Measurements from ENCODE around the gene WDR86.

Gene WDR86

DNA sequence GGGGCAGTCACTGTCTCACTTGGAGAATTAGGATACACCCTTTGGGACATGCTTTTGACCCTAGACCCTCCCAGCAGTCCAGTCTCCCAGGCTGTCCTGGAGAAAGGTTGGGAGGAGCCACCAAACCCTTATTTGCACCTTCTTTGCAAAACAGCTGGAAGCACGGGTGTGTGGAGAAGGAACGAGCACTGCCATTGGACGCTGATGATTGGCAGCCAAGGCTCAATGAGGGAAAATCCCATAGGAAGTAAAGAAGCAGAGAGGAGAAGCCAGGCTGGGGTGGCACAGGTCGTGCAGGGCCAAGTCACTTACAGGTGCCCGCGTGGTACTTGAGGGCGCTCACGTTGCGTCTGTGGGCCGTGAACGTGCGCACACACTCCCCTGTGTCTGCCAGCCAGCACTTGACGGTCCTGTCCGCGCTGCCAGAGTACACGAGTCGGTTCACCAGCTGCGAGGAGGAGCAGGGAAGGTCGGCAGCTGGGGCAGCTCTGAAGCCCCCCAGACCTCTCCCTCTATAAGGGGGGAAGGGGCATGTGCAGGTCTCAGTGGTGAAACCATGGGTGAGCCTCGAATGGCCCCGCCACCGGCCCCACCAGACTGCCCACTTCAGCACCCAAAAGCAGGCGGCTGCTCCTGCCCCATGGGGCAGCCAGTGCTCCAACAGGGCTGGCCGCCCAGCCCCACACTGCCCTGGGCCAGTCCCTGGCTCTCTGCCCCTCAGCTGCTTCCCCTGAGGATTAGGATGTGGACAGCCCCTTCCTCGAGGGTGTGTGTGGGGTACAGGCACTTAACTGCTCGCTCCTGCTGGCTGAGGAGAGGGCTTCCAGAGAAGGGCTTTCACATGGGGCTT, 24.8 kb downstream of the WDR86 start:
- no peaks in the 10 kb centered on the region for H3K9me3 ChIP-seq (ENCODE audit: insufficient read depth, low read depth, low read length)
- H3K9me2 ChIP-seq (replicated peaks; ENCODE audit: low read depth, low read length): no peaks in the 10 kb centered on the region
- TF ChIP-seq, protein P1, sequence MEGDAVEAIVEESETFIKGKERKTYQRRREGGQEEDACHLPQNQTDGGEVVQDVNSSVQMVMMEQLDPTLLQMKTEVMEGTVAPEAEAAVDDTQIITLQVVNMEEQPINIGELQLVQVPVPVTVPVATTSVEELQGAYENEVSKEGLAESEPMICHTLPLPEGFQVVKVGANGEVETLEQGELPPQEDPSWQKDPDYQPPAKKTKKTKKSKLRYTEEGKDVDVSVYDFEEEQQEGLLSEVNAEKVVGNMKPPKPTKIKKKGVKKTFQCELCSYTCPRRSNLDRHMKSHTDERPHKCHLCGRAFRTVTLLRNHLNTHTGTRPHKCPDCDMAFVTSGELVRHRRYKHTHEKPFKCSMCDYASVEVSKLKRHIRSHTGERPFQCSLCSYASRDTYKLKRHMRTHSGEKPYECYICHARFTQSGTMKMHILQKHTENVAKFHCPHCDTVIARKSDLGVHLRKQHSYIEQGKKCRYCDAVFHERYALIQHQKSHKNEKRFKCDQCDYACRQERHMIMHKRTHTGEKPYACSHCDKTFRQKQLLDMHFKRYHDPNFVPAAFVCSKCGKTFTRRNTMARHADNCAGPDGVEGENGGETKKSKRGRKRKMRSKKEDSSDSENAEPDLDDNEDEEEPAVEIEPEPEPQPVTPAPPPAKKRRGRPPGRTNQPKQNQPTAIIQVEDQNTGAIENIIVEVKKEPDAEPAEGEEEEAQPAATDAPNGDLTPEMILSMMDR (conservative IDR thresholded peaks at IDR 0.05; ENCODE audit: low read length): no peak
- TF ChIP-seq EZH2phosphoT487 (IDR thresholded peaks at IDR 0.05; ENCODE audit: borderline replicate concordance): no peak
- H3K36me3 ChIP-seq (ENCODE audit: insufficient read depth, low read length): no peaks in the 10 kb centered on the region
- H3K4me3 ChIP-seq (ENCODE audit: low read length, poor library complexity, severe bottlenecking): no peak overlapping the region
- H3K27me3 ChIP-seq (ENCODE audit: insufficient read depth, low read length, poor library complexity, severe bottlenecking): no peaks in the 10 kb centered on the region
- H3K9ac ChIP-seq (ENCODE audit: low read depth, low read length, poor library complexity, severe bottlenecking): no peak overlapping the region
- no peaks in the 10 kb centered on the region for H3F3A ChIP-seq (ENCODE audit: low read depth)
- H3K79me2 ChIP-seq (ENCODE audit: insufficient read depth, low read length): no peaks in the 10 kb centered on the region
- no peaks in the 10 kb centered on the region for H3K4me1 ChIP-seq (ENCODE audit: insufficient read depth, low read length, poor library complexity, severe bottlenecking)
- H4K20me1 ChIP-seq (ENCODE audit: insufficient read depth, low read length, poor library complexity, severe bottlenecking): no peaks in the 10 kb centered on the region
- H3K4me2 ChIP-seq (ENCODE audit: low read depth, low read length, poor library complexity, severe bottlenecking): no peak overlapping the region
- H2AFZ ChIP-seq (ENCODE audit: low read length): no peak overlapping the region

DNA sequence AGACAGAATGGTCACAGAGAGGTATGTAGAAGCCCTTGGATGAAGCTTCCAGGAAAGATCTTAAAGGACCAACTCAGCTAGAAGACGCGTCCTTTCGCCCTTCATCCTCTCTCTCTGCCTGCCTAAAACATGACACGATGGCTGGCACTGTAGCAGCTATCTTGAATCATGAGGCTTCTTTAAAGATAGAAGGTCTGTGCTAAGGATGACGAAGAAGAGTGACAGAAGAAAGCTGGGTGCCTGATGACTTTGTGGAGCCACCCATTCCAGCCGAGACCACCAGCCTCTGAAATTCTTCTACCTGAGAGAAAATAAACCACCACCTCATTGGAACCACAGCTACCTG, 25.5 kb downstream of the WDR86 start:
- no peak overlapping the region for H3K4me3 ChIP-seq (ENCODE audit: low read length, poor library complexity, severe bottlenecking)
- no peaks in the 10 kb centered on the region; the same call in 1 of the 2 replicates for H3K36me3 ChIP-seq (ENCODE audit: insufficient read depth, low read length)
- no peaks in the 10 kb centered on the region for H3K79me2 ChIP-seq (ENCODE audit: insufficient read depth, low read length)
- H3F3A ChIP-seq (ENCODE audit: low read depth): no peaks in the 10 kb centered on the region
- no peaks in the 10 kb centered on the region for H3K9me3 ChIP-seq (ENCODE audit: insufficient read depth, low read depth, low read length)
- H3K27me3 ChIP-seq (ENCODE audit: insufficient read depth, low read length, poor library complexity, severe bottlenecking): no peaks in the 10 kb centered on the region
- no peaks in the 10 kb centered on the region for H3K9me2 ChIP-seq (replicated peaks; ENCODE audit: low read depth, low read length)
- H3K9ac ChIP-seq (ENCODE audit: low read depth, low read length, poor library complexity, severe bottlenecking): no peak overlapping the region
- H3K4me1 ChIP-seq (ENCODE audit: insufficient read depth, low read length, poor library complexity, severe bottlenecking): no peaks in the 10 kb centered on the region
- H2AFZ ChIP-seq (ENCODE audit: low read length): no peak overlapping the region
- no peak overlapping the region for H3K4me2 ChIP-seq (ENCODE audit: low read depth, low read length, poor library complexity, severe bottlenecking)
- no peaks in the 10 kb centered on the region for H4K20me1 ChIP-seq (ENCODE audit: insufficient read depth, low read length, poor library complexity, severe bottlenecking)
- TF ChIP-seq, protein P1 (conservative IDR thresholded peaks at IDR 0.05; ENCODE audit: low read length): no peak
- no peak for TF ChIP-seq EZH2phosphoT487 (IDR thresholded peaks at IDR 0.05; ENCODE audit: borderline replicate concordance)

DNA sequence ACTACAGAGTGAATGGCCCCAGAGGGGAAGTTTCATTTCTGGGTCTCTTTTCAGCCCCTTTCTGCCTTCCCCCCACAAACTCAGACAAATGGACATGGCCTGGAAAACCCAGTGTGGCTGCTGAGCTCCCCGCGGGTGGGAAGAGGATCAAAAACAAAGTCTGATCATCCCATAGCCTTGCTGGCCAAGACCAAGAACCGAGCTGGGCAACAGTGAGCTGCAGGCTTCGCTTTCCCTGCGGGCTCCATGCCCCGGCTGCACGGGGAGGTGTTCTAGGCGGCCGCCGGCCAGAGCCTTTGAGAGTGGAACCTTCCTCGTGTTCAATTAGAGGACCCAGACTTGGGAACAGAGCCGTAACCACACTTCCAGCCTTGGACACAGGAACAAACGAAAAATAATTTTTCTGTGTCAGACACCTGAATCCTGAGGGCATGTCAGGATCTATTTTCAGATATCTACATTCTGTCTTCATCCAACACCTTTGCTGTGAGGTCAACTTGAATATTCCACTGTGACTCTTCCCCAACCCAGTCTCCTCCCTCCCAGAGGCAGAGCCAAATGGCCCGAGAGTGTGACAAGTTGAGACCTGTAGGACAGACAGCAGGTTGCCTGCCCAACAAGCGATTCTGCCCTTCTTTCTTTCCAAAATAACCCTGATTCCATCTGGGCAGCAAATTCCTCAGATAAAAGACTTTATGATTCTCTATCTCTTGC, 26.0 kb downstream of the WDR86 start:
- Histone ChIP-seq H3K27me3 (ENCODE audit: insufficient read depth, low read length, poor library complexity, severe bottlenecking) (no peaks in the 10 kb centered on the region), H2AFZ (ENCODE audit: low read length) (no peak overlapping the region), H3F3A (ENCODE audit: low read depth) (no peaks in the 10 kb centered on the region)

More for the DNA sequence above, 26.0 kb downstream of the WDR86 start:
- Histone ChIP-seq H3K9ac (ENCODE audit: low read depth, low read length, poor library complexity, severe bottlenecking) (no peak overlapping the region), H3K36me3 (ENCODE audit: insufficient read depth, low read length) (peaks cover 1% of the 10 kb centered on the region; the same call in 1 of the 2 replicates), H3K79me2 (ENCODE audit: insufficient read depth, low read length) (no peaks in the 10 kb centered on the region), H3K9me3 (ENCODE audit: insufficient read depth, low read depth, low read length) (no peaks in the 10 kb centered on the region), H3K9me2 (replicated peaks; ENCODE audit: low read depth, low read length) (no peaks in the 10 kb centered on the region), H3K4me3 (ENCODE audit: low read length, poor library complexity, severe bottlenecking) (no peak overlapping the region), H3K4me2 (ENCODE audit: low read depth, low read length, poor library complexity, severe bottlenecking) (no peak overlapping the region), H3K4me1 (ENCODE audit: insufficient read depth, low read length, poor library complexity, severe bottlenecking) (no peaks in the 10 kb centered on the region), H4K20me1 (ENCODE audit: insufficient read depth, low read length, poor library complexity, severe bottlenecking) (no peaks in the 10 kb centered on the region)
- no peak for TF ChIP-seq EZH2phosphoT487 (IDR thresholded peaks at IDR 0.05; ENCODE audit: borderline replicate concordance)
- TF ChIP-seq, protein P1 (conservative IDR thresholded peaks at IDR 0.05; ENCODE audit: low read length): no peak
